ENCODE data around the gene VPS54. TPM values are rescaled to one million over a fixed set of nuclear protein-coding genes. Genes with fewer than 3 reads are reported as not detected.
"Not testable (repeated sequence)": the region's sequence is repeated elsewhere in the genome, so short reads cannot be mapped to it uniquely, and the experiment has no call there.

The VPS54 gene
- total RNA-seq, 1 donor from 2014 or later: 12.6 TPM

DNA sequence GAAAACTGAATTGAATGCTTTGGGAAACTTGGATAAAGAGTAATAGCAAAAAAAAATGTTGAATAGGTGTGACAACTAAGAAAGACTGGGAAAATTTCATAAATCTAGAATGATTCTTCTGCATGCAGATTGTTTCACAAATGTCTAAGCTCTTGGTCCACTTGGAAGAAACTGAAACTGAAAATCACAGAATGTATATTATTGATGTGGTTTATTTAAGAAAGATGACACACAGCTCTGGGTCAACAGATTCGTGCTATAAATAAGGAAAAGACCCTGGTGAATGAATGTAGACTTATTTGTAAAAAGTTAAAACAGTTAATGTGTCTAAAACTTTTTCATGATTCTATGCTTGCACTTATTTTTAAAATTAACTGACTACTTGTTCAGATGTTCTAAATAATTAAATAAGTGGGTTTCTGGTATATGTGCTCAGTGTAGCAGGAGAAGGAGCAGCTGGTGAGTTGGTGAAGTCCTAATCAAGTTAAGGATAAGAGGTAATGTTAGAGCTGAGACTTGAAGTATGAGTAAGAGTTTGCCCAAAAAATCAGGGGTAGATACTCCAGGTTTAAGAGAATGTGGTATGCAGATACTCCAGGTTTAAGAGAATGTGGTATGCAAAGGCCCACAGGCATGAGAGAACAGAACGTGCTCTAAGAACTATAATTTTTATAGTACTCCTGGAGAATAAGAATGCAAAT, 153.1 kb downstream of the VPS54 start:
- ATAC-seq: no peak

DNA sequence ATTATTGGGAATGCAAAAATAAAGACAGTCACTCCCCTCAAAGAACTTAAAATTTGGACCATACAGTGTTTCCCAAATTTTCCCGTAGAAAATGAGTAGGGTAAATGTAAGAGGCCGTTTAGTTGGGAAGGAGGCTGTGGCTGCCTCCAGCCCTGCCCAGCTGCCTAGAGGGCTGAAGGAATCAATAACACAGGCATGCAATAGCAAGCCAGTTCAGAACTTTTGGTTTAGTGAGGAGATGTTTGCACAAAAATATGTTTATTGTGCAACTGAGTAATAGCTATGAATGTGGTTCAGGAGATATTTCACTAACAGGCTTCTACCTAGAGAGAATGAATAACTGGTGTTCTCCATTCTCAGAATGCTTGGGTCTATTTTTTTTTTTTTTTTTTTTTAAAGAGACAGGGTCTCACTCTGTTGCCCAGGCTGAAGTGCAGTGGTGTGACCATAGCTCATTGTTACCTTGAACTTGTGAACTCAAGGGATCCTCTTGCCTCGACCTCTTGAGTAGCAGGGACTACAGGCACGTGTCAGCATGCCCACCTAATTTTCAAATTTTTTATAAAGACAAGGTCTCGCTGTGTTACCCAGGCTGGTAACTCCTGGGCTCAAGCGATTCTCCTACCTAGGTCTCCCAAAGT, 153.9 kb downstream of the VPS54 start:
- ATAC-seq: no peak

DNA sequence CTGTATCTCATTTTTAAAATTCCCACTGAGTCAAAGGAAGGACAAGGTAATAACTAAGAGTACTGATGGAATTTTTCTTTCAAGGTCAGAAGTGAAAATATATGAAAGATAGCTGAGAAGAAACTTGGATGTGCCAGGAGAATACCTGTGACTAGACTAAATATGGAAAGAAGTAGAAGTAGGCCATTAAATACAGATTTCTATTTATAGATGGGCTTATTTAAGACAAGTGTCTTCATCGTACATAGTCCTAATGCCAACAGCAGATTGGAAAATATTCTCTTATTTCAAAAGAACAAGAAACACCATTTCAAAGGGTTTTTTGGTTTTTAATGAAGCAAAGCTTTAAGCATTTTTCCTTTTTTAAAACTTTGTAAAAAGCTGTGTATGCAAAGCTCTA, 155.5 kb downstream of the VPS54 start:
- no peak for ATAC-seq

DNA sequence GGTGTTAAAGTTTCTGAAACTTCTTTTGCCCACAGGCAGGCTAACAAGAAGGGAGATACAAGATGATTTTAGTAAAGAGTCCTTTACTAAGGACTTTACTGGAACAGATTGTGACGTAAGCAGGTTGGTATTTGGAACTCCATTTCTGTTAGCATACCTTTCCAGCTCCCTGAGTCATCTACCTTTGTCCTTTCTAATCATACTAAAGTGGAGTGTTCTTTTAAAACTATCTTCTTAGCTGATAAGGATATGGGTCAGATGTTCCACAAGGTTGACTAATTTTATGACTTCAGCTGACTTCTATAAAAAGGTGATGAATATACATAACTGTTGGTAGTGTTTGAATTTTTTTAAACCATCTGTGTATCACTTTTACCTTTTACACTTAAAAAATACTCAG, 156.4 kb downstream of the VPS54 start:
- peak; percentile 48 for ATAC-seq

DNA sequence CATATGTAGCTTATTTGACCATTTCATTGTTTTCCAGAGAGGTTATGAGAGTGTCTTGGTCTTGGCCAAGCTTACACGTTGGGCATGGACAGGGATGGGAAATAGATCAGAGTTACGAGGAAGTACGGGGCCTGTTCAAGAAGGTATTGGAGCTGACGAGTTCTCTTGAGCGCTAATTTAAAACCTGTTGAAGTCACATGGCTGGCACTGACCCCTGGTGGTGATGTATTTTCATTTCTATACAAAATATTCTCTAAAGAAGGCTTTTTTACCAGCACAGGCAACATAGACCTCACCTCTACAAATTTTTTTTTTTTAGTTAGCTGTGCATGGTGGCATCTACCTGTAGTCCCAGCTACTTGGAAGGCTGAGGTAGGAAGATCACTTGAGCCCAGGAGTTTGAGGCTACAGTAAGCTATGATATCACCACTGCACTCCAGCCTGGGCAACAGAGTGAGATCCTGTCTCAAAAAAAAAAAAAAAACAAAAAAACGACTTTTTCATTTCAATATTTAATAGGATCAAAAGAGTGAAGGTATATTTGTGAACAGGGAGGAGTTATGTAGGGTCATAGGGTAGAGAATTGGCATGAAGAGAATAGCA, 157.9 kb downstream of the VPS54 start:
- peak; percentile 55 for ATAC-seq

DNA sequence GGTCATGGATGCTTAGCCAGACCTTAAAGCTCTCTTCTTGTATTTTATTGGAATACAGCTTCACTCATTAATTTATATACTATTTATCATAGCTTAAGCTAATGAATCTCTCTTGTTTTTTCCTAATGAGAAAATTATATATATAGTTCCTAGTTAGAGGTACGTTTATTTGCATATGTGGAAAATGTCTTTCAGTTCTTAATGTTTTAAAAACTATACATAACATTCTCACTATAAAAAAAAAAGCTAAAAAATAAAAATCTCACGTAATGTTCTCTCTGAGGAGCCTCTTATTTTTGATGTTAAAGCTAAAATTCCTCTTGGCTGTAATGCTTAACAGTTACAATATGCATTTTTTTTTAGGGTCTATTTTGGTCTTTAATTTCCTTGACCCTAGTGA, 160.9 kb downstream of the VPS54 start:
- ATAC-seq: no peak

DNA sequence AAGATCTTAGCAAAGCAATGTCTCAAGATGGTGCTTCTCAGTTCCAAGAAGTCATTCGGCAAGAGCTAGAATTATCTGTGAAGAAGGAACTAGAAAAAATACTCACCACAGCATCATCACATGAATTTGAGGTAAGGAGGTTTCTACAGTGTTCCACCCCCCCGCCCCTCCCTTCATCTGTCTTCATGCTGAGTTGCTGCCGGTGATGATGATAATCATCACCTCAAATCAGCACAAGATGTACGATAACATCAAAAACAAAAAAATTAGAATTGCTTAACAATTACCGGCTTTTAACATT, 163.0 kb downstream of the VPS54 start:
- ATAC-seq: no peak

DNA sequence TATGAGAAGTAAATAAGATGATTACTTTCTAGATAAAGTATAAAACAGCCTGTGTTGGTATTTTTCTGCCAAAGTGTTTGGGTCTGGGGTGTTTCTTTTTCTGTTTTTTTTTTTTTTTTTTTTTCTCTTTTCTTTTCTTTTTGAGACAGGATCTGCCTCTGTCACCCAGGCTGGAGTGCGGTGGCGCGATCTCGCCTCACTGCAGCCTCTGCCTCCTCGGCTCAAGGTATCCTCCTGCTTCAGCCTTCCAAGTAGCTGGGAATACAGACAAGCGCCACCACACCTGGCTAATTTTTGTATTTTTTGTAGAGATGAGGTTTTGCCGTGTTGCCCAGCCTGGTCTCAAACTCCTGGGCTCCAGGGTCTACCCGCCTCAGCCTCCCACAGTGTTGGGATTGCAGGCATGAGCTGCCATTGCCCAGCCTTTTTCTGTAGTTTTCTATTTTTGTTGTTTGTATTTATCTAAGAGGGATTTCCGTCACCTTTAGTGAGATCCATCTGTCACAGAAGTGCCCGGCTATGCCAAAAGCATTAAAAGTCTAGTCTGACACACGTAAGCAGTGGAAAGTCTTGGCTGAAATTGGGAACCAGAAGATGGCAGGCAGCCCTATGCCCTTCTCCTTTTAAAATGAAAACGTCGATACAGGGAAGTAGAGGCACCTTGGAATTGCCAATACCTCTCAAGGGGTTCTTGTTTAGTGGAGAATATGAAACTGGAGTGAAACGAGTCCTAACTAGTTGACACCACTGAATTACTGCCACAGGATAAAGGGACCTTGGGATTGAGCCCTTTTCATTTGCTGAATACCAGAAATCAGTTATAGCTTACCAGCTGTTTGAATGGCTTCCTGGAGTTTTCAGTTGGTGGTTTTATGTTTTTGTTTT, 163.6 kb downstream of the VPS54 start:
- no peak for ATAC-seq

DNA sequence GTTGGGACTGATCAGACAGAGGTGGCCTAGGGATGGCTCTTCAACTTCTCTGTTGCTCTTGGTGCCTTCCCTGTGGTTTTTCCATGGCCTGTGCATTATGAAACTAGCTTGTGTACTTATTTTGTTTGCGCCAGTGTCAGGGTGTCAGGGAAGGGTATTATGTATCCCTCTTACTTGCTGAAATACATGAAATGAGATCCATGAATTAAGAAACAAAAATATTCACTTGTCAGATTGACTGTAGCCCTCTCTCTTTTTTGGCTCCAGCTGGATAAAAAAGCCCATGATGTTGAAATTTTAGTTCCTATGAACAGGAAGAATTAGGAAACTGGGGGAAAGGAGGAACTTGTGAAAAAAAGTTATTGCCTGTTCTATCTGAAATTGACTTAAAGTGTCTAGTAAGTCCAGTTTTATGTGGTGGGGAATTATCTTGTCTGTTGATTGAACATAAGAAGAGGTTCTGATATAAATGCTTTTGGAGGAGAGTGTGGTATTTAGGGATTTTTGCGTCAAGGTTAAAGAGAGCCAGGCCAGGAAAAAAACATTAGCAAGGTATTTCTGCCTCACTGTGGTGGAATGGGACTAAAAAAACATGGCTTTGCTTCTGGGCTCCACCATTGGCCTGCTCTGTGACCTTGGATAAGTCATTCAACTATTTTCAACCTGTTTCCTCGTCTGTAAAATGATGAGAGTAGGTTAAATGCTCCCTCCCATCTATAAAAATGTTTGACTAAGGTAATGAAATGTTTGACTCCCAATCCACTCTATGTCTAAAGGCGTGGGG, 165.5 kb downstream of the VPS54 start:
- no peak for ATAC-seq

DNA sequence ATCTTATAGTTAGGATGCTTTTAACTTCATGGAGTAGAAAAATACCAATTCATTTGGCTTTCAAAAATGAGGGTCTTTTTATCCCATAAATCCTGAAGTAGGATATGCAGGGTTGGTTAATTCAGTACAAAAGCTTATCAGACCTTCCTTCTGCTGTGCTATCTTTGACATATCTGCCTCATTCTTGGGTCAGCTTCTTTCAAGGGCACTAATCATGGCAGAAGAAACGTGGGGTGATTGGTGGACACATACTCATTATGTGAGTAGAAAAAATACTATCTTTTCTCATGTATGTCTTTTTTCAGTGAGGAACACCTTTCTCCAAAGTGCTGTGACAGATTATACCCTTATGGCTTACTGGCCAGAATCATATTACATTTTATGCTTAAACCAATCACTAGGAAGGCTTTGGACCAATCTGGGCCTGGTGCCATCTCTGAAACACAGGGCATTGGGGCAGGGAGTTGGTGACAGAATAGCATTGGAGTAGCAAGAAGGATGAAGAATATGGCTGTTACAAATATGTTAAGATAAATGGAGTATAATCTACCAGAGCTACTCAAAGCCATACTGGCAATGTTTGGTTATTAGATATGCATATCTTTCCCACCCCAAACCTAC, 167.4 kb downstream of the VPS54 start:
- no peak for ATAC-seq

DNA sequence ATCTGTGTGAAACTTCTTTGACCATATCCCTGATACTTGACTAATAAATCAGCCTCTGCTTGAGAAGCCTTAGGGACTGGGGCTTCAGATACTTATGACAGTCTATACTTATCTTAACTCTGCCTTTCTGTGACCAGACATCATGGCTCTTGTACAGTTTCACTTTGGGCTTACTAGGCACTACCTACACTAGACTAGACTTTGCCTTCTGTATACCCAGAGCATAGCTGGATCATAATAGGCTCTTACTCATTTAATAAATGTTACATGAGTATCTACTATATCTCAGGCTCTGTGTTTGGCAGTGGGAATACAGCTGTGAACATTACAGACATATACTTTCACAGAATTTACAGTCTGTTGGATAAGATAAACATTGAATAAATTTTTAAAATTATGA, 168.6 kb downstream of the VPS54 start:
- no peak for ATAC-seq

DNA sequence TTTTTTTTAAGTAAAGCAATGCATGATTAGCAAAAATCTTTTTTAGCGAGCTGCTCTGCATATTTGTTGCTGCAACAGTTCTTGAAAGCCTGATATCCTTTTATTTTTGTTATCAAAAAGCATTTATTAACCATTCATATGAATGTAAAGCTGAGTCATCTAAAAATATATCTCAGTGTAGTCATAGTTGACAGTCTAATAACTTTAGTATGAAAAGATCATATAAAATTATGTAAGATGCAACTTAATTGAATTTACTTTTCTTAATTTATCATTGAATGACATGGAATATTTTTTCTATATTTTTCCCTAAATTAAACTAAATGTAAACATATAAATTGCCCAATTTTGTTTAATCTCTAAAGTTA, 169.0 kb downstream of the VPS54 start:
- ATAC-seq: no peak

DNA sequence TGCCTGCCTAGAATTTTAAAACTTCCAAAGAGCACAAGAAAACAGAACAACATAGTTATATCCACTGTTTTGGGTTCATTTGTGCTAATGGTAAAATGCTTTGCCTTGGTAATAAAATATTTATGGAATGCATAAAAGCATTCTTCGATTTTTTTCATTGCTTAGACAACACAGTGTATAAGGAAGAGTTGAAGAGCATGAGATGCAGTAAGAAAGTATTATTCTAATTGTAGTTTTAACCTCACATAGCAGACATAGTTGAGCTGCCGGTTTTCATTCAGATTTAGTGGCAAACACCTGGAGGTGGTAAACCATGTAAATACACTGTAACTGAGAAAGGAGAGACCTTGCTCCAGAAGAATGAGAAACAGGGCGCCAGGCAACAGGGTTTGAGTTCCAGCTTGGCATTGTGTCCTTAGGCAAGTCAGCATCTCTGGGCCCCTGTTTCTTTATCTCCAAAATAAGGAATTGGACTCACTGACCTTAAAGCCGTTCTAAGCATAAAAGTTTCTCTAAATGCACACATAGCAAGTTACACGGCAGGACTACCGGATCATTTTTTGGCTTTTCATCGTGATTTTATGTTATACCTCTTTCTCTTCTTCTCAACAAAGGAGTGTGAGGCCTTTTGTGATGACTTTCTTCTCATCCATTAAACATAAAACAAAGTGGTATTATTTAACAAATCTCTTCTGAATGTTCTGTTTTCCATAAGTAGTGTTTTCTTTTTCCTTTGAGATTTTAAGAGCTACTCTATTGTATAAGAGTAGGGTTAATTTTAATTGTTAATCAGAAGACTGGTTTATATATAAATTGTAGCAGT, 169.6 kb downstream of the VPS54 start:
- no peak for ATAC-seq

DNA sequence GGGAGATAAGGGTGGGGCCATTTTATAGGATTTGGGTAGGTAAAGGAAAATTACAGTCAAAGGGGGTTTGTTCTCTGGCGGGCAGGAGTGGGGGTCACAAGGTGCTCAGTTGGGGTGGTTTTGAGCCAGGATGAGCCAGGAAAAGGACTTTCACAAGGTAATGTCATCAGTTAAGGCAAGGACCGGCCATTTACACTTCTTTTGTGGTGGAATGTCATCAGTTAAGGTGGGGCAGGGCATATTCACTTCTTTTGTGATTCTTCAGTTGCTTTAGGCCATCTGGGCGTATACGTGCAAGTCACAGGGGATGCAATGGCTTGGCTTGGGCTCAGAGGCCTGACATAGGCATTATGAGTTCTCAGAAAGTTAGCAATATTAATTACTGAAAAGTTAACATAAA, 171.7 kb downstream of the VPS54 start:
- not testable (repeated sequence) for ATAC-seq

DNA sequence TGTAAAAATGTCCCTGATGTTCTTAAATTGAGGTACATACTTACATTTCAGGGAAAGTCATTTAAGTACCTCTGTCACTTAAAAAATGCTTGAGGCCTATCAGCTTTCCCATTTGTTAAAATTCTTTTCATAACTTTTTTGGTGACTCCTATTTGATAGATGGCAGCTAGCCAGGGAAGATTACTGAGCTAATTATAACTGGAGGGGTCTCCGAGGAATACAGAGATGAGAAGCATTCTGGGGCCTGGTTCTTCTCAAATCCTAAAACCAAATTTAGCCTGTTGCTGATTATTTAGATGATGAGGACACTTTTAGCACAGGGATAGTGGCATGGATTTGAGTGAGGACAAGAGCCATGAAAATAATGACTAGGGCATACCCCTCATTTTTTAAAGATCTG, 172.7 kb downstream of the VPS54 start:
- ATAC-seq: no peak

DNA sequence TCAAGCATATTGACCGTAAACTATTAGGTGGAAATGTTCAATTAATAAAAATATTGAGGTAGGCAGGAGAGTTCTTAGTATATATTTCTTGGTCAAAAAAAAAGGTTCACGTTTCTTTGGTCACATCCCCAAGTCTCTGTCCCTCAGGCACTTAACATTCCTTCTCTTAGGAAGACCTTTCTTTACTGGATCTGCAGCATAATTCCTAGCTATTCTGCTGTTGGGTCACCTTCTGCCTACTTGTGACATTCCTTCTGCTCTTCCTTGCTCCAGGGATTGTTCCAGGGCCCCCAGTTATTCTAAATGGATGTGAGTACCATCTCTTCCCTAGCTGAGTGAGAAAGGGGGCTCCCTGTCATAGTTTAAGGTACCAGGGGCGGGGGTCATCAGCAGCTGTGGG, 173.4 kb downstream of the VPS54 start:
- ATAC-seq: no peak

DNA sequence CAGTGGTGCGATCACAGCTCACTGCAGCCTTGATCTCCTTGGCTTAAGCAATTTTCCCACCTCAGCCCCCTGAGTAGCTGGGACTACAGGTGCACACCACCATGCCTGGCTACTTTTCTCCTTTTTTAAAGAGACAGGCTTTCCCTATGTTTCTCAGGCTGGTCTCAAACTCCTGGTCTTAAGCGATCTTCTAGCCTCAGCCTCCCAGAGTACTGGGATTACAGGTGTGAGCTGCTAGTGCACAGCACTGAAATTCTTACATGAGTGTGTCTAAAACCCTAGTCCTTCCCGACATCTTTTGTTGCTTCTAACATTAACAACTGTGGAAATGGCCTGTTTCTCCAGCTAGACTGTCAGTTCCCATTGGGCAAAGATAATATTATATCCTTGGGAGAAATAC, 174.6 kb downstream of the VPS54 start:
- ATAC-seq: no peak

DNA sequence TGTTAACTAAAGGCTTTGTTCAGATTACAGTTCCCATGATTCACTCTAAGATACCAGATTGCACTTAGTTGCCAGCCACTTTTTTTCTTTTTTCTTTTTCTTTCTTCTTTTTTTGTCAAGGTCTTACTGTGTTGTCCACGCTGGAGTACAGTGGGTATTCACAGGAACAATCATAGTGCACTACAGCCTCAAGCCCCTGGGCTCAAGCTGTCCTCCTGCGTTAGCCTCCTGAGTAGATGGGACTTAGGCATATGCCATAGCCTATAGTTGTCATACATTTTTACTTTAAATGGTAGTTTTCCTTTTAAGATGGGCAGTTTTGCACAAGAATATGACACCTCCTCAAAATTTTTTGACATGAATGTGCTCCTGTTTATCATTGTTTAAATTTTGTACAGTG, 175.4 kb downstream of the VPS54 start:
- ATAC-seq: no peak

DNA sequence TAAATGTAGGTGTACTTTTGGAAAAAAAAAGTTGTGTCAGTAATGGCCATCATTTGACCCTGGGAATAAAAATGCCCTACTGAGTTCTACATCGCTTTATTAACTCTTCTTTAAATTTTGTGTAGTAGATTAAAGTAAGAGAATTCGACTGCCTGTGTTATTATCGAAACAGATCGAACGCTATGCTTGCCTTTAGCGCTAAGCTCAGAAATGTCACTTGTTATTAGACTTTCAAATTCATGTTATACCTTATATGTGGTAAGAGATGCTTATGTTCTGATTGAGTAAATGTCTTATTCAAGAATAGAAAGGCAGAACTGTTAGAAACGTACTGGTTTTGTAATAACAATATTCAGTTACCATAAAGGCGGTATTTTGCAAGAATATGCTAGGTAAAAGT, 176.1 kb downstream of the VPS54 start:
- no peak for ATAC-seq

DNA sequence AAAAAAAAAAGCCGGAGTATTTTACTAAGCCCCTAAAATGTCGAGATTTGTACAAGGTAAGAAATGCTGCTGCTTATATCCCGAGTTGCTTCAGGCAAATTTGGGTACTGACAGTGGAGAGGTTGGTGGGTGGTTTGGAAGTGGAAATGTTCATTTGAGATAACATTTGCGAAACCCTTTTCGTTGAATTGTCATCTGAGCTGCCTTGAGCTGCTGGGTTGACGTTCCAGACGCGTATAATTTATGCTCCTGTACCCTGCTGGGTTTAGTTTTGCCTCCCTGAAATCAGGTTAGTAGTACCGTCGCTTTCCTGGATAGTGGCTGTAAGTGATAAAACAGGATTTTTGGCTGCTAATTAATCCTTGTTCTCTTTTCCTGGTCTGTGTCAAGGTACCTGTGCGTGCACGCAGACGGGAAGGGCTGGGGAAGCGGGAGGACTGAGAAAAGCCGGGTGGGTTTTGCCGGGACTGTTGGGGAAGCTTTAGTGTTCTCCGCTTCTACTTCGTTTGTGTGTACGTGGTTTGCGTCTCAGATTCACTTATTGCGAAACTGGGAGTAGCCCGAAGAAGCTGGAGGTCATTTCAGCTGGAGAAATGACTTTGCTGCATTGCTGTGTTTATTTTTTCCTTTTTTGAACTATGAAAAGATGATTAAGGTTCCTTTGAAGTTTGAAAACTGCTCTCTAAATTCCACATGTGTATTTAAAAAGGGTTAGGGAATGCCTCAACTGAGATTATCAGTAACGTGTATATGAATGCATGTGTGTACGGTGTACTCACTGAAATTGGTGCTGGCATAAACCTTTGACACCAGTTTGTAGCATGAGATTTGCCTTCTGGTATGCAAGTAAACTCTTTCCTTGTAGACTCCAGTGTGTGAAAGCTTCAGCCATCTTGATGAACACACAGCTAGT, 176.8 kb downstream of the VPS54 start:
- ATAC-seq: peak; percentile 23
